HCT116 (cell line): ENCODE data around the gene TMEM209.
"Not testable (repeated sequence)": the region's sequence is repeated elsewhere in the genome, so short reads cannot be mapped to it uniquely, and the experiment has no call there.

Source experiments
- JUND ChIP-seq: IDR thresholded peaks from 2 replicates; pipeline ENCODE4 v1.6.1; 2012
- POLR2A ChIP-seq: IDR thresholded peaks from 2 replicates; pipeline ENCODE4 v1.7.0; 2011; ENCODE audit warnings: borderline replicate concordance; ENCODE audit not compliant: insufficient read depth, insufficient read length; ENCODE audit errors: extremely low read depth

DNA sequence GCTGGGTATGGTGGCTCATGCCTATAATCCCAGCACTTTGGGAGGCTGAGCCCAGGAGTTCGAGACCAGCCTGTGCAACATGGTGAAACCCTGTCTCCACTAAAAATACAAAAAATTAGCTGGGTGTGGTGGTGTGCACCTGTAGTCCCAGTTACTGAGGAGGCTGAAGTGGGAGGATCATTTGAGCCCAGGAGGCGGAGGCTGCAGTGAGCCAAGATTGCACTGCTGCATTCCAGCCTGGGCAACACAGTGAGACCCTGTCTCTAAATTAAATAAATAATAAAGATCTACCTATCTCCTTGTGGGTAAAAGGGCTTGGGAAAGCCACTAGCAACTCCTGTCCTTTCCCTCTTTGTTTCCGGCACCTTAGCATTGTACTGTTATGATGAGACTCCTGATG, 78.4 kb downstream of the TMEM209 start:
- TF ChIP-seq POLR2A, JUND: not testable (repeated sequence)
